Activated CD8-positive, alpha-beta T cell treated with anti-CD3 and anti-CD28 coated beads, Interleukin-2, amount 10 ng/mL, durations not matched to agents 7 days and 5 days (primary cell): ENCODE measurements around the gene HTRA2. TPM values are rescaled to one million over a fixed set of nuclear protein-coding genes. Genes with fewer than 3 reads are reported as not detected.
A peak's percentile ranks its signal among the peaks of the same experiment; 100 is the strongest.

Source experiments
- ATAC-seq: fragments of 150-1000 bp; cut with Tn5 transposase; one replicate; pipeline ENCODE4 v1.10.0; 2021; ENCODE audit warnings: moderate library complexity
- CTCF ChIA-PET: fragments of 350-600 bp; sonication (Branson Sonifier 250); formaldehyde crosslinking; loops from one replicate; lab custom pipeline; 2021; ENCODE audit warnings: antibody characterized with exemption; lab: Charles Lee
- POLR2A ChIA-PET: fragments of 350-600 bp; sonication (Branson Sonifier 250); formaldehyde crosslinking; loops from one replicate; lab custom pipeline; 2021; ENCODE audit warnings: antibody characterized with exemption; lab: Charles Lee
- DNase-seq: peaks from one replicate; pipeline ENCODE4 v3.0.0-alpha.2; 2020
- H3K27ac Mint-ChIP-seq: one replicate; pipeline ENCODE4 v1.8.0; 2021; ENCODE audit warnings: mild to moderate bottlenecking, mixed read lengths
- H3K27me3 Mint-ChIP-seq: one replicate; pipeline ENCODE4 v1.8.0; 2021; ENCODE audit warnings: low read depth, mixed read lengths
- H3K36me3 Mint-ChIP-seq: one replicate; pipeline ENCODE4 v1.8.0; 2021; ENCODE audit warnings: low read depth, mixed read lengths
- H3K4me1 Mint-ChIP-seq: one replicate; pipeline ENCODE4 v1.8.0; 2021; ENCODE audit warnings: low read depth, mixed read lengths
- H3K4me3 Mint-ChIP-seq: one replicate; pipeline ENCODE4 v1.8.0; 2021; ENCODE audit warnings: mild to moderate bottlenecking, mixed read lengths
- H3K9me3 Mint-ChIP-seq: one replicate; pipeline ENCODE4 v1.8.0; 2022; ENCODE audit warnings: mixed read lengths; ENCODE audit not compliant: insufficient read depth
- total RNA-seq, 2 experiments: library from RNA; stranded (reverse); gene quantifications; one replicate each; pipeline ENCODE4 v1.2.3, GENCODE V29; 2021

Gene HTRA2
- total RNA-seq, 2 experiments from 2014 or later, result 48.0 to 49.4 TPM

DNA sequence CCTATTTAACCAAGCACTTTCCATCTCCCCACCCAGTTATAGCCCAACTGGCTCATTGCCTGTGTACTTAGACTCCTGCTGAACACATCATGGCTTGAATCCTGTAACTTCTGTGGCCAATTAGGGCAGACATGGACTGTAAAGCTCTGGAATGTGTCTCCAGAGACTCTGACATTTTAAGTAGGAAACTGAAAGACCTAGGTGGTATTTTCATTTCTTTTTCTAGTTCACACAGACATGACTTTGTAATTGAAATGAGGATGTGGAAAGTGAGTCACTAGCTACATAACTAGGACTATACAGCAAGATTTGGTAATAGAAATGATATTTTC is 37.0 kb downstream of the HTRA2 start:
- CTCF ChIA-PET, result interaction anchor here (1.1 to 16.0 kb wide), 3 partner anchors 9 to 740 kb away, joined by 3 to 231 read pairs (median 3); no protein-coding TSS in a partner anchor
- Mint-ChIP-seq H3K27ac (no peak overlapping the region), H3K27me3 (peaks cover 2% of the 10 kb centered on the region), H3K4me1 (peaks cover 34% of the 10 kb centered on the region), H3K4me3 (no peak overlapping the region), H3K9me3 (no peaks in the 10 kb centered on the region), H3K36me3 (no peaks in the 10 kb centered on the region)
- ATAC-seq (no peak), DNase-seq (no peak)
- POLR2A ChIA-PET, result interaction anchor here (1.2 to 2.5 kb wide), 2 partner anchors 9 to 10 kb away, joined by 4 to 13 read pairs; no protein-coding TSS in a partner anchor

DNA sequence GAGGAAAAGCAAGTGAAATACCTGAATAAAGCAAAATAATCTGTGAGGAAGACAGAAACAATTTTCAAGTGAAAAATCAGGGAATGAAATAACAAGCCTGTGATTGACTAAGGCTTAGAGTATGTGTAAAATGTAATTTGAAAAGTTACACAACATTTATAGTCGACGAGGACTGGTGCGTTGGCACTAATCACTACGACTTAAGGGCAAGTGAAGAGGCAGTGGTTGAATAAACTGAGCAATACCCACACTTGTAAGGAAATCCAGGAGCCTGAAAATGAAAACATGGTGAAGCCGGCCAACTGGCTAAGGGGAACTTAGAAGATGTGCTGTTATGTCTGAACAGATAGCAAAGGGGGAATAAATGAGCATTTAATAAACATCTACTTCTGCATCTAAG is 38.1 kb downstream of the HTRA2 start:
- Mint-ChIP-seq H3K36me3 (no peaks in the 10 kb centered on the region), H3K27ac (no peak overlapping the region), H3K4me1 (peaks cover 22% of the 10 kb centered on the region), H3K4me3 (no peak overlapping the region), H3K9me3 (no peaks in the 10 kb centered on the region), H3K27me3 (no peaks in the 10 kb centered on the region)
- ChIA-PET CTCF (interaction anchor here (1.1 to 16.0 kb wide), 5 partner anchors 8 to 741 kb away, joined by 3 to 231 read pairs (median 4); no protein-coding TSS in a partner anchor), POLR2A (interaction anchor here (2.5 kb wide), 1 partner anchor 12 kb away, joined by 13 read pairs; no protein-coding TSS in a partner anchor)
- ATAC-seq, result no peak
- DNase-seq, result no peak

DNA sequence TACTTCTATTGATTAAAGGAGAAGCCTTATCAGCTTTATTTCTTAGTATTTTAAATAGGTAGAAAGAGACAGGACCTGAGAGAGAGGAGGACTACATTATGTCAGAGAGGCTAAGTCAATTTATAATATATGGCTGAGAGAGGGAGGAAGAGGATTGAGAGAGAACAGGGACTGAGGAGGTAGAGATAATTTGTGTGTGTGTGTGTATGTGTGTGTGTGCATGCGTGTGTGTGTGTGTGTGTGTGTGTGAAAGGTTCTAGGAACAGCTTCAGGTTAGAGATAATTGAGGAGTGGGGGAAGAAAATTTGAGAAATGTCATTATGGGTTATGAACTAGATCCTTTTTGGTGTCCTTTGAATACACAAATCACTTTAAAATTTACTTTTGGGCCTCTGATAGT is 40.0 kb downstream of the HTRA2 start:
- CTCF ChIA-PET, result interaction anchor here (1.5 to 16.0 kb wide), 2 partner anchors 16 to 24 kb away, joined by 4 to 231 read pairs; no protein-coding TSS in a partner anchor
- POLR2A ChIA-PET, result interaction anchor here (1.0 kb wide), 1 partner anchor 14 kb away, joined by 3 read pairs; no protein-coding TSS in a partner anchor
- DNase-seq (no peak), ATAC-seq (no peak)
- Mint-ChIP-seq H3K27me3 (no peaks in the 10 kb centered on the region), H3K4me1 (peaks cover 36% of the 10 kb centered on the region), H3K9me3 (no peaks in the 10 kb centered on the region), H3K27ac (no peak overlapping the region), H3K36me3 (peaks cover 4% of the 10 kb centered on the region), H3K4me3 (no peak overlapping the region)

GRCh38 chr2:74571058-74571457 is 41.3 kb downstream of the HTRA2 start:
- POLR2A ChIA-PET, result interaction anchor here (0.8 kb wide), 1 partner anchor 14 kb away, joined by 3 read pairs; no protein-coding TSS in a partner anchor
- H3K4me3 Mint-ChIP-seq, result no peak overlapping the region
- DNase-seq, result no peak
- H3K27ac Mint-ChIP-seq, result no peak overlapping the region
- peaks cover 36% of the 10 kb centered on the region for H3K4me1 Mint-ChIP-seq
- no peak for ATAC-seq
- CTCF ChIA-PET, result interaction anchor here (16.0 kb wide), 1 partner anchor 15 kb away, joined by 231 read pairs; no protein-coding TSS in a partner anchor
- H3K36me3 Mint-ChIP-seq, result peaks cover 5% of the 10 kb centered on the region
- no peaks in the 10 kb centered on the region for H3K9me3 Mint-ChIP-seq
- H3K27me3 Mint-ChIP-seq, result no peaks in the 10 kb centered on the region

- Mint-ChIP-seq H3K4me3 (no peak overlapping the region), H3K4me1 (peaks cover 40% of the 10 kb centered on the region), H3K27me3 (no peaks in the 10 kb centered on the region), H3K27ac (no peak overlapping the region), H3K9me3 (no peaks in the 10 kb centered on the region), H3K36me3 (peaks cover 5% of the 10 kb centered on the region)
- no peak for DNase-seq
- ChIA-PET CTCF (interaction anchor here (1.0 to 16.0 kb wide), 2 partner anchors 14 to 41 kb away, joined by 3 to 231 read pairs; no protein-coding TSS in a partner anchor), POLR2A (no interaction called here)
- ATAC-seq, result no peak
Measured at GRCh38 chr2:74572178-74572925, 42.6 kb downstream of the HTRA2 start.

DNA sequence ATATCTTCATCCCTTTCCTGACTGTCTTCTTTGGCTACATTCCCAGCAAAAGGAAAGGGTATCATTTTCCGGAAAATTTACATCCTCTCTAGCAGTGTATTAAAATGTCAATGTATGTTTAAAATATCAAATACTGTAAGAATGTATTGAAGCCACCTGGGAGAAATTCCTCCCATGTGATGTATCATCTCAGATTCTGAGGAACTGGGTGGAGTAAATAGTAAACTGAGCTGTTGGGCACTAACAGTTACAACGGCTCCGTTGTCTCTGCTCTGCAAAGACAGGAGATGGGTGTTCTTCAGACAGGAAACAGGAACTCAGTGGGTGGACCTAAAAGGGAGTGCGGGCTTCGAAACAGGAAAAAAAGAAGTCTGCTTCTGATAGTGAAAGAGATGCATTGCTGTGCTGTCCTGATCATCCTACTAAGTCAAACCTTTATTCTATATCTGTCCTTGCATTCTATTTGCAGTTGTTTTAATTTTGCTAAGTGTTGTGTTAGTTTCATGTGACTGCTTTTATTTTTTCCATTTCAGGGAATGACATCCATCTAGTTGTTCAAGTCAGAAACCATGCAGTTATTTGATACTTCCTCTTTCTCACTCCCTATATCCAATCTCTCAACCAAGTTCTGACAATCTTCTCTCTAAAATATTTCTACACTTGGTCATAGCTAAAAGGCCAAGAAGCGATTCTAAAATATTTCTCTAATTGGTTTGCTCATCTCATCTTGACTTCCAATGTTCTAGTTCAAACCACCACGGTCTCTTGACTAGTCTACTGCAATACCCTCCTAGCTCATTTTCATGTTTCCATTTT is 44.2 kb downstream of the HTRA2 start:
- ATAC-seq (peak; percentile 89), DNase-seq (peak; percentile 48)
- POLR2A ChIA-PET, result interaction anchor here (0.6 to 1.4 kb wide), 4 partner anchors 16 to 754 kb away, joined by 3 to 4 read pairs (median 4); partner anchors contain the start of gene LOXL3
- peak overlapping the region; percentile 50 for H3K4me3 Mint-ChIP-seq
- no peaks in the 10 kb centered on the region for H3K27me3 Mint-ChIP-seq
- CTCF ChIA-PET, result interaction anchor here (1.1 to 16.0 kb wide), 5 partner anchors 12 to 91 kb away, joined by 3 to 231 read pairs (median 6); partner anchors contain the start of genes CCDC142 and TTC31
- H3K9me3 Mint-ChIP-seq, result no peaks in the 10 kb centered on the region
- peaks cover 5% of the 10 kb centered on the region for H3K36me3 Mint-ChIP-seq
- peak overlapping the region; percentile 80 for H3K27ac Mint-ChIP-seq
- peaks cover 32% of the 10 kb centered on the region for H3K4me1 Mint-ChIP-seq

DNA sequence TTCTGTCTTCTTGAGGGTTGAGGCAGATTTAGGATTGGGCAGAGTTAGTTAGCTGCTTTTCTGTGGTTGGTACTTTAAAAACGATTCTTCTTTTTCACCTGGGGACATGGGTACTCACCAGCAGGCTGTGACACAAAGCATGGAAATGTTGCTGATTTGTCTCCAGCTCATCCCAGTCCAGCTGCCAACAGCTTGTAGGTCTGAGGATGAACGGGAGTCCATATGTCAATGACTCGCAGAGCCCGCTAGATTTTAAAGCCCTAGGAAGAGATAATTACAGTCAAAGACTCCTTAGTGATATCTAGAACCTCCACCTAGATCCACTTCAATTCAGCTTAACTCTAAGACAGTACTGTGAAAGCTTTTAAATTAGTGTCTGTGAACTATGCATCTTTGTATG is 45.6 kb downstream of the HTRA2 start:
- Mint-ChIP-seq H3K9me3 (no peaks in the 10 kb centered on the region), H3K4me1 (peaks cover 32% of the 10 kb centered on the region), H3K27ac (no peak overlapping the region), H3K27me3 (peaks cover 4% of the 10 kb centered on the region), H3K36me3 (peaks cover 5% of the 10 kb centered on the region), H3K4me3 (no peak overlapping the region)
- DNase-seq, result no peak
- POLR2A ChIA-PET, result interaction anchor here (0.8 kb wide), 1 partner anchor 77 kb away, joined by 4 read pairs; no protein-coding TSS in a partner anchor
- CTCF ChIA-PET, result interaction anchor here (1.2 to 16.0 kb wide), 5 partner anchors 8 to 92 kb away, joined by 3 to 231 read pairs (median 6); partner anchors contain the start of genes CCDC142 and TTC31
- ATAC-seq, result no peak

DNA sequence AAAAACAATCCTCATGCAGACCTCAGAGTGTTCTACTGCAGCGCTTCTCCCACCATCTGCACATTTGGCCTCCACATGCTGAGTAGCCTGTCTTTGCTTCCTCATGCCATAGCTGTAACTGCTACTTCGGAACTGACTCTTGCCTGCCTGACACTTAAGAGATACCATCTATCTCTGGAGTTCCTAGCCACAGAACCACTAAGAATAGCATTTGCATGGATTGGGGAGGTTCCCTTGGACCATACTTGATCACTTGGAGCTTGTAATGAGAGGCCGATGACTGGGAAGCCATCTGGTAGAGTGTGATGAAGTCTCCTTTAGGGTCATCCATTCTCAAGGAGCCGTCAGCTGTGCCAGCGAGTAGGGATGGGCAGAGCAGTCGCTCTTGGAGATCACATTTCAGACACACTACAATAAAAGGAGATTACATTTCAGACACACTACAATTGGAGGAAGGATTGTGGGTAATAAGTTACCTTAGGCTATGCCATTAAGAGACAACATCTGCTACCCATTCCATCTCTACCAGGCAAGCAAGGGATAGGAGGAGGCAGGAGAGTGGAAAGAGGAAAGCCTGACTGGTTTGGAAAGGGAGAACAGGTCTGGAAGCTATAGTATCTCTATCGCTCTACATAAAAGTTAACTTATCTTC is 46.6 kb downstream of the HTRA2 start:
- DNase-seq (no peak), ATAC-seq (no peak)
- Mint-ChIP-seq H3K4me1 (peaks cover 32% of the 10 kb centered on the region), H3K27ac (no peak overlapping the region), H3K9me3 (no peaks in the 10 kb centered on the region), H3K36me3 (peaks cover 5% of the 10 kb centered on the region), H3K4me3 (no peak overlapping the region), H3K27me3 (peaks cover 7% of the 10 kb centered on the region)
- CTCF ChIA-PET, result interaction anchor here (1.0 to 16.0 kb wide), 5 partner anchors 9 to 94 kb away, joined by 3 to 231 read pairs (median 3); partner anchors contain the start of genes CCDC142 and TTC31
- POLR2A ChIA-PET, result interaction anchor here (0.8 to 1.9 kb wide), 3 partner anchors 25 to 78 kb away, joined by 4 to 5 read pairs (median 4); no protein-coding TSS in a partner anchor

DNA sequence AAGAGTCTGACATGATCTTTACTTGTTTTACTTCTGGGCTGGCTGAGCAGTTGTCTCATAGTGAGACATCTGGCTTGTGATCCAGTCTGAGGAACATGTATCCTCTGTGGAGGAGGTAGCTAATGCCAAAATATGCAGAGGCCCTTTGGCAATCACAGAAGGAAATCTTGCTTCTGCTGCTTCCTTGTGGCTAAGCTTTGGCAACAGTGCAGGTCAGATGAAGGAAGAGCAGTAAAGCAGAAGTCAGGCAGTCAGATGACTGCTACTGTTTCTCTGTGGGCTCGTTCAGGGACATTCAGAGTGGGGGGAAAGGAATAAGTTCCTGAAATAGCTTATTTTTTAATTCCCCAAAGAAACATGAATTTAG is 47.1 kb downstream of the HTRA2 start:
- no peak overlapping the region for H3K27ac Mint-ChIP-seq
- POLR2A ChIA-PET, result interaction anchor here (1.2 to 1.9 kb wide), 2 partner anchors 26 to 46 kb away, joined by 4 to 5 read pairs; no protein-coding TSS in a partner anchor
- H3K27me3 Mint-ChIP-seq, result peaks cover 7% of the 10 kb centered on the region

GRCh38 chr2:74577448-74577847 is 47.7 kb downstream of the HTRA2 start:
- Mint-ChIP-seq H3K4me1 (peaks cover 32% of the 10 kb centered on the region), H3K36me3 (peaks cover 5% of the 10 kb centered on the region), H3K4me3 (no peak overlapping the region), H3K27me3 (peaks cover 7% of the 10 kb centered on the region), H3K9me3 (no peaks in the 10 kb centered on the region), H3K27ac (no peak overlapping the region)
- CTCF ChIA-PET, result interaction anchor here (0.7 to 16.0 kb wide), 6 partner anchors 8 to 95 kb away, joined by 3 to 231 read pairs (median 4); partner anchors contain the start of genes CCDC142, LBX2 and TTC31
- POLR2A ChIA-PET, result interaction anchor here (1.2 to 1.9 kb wide), 2 partner anchors 26 to 47 kb away, joined by 4 to 5 read pairs; no protein-coding TSS in a partner anchor
- ATAC-seq (no peak), DNase-seq (no peak)

More for the DNA sequence above, 47.1 kb downstream of the HTRA2 start:
- Mint-ChIP-seq H3K36me3 (peaks cover 5% of the 10 kb centered on the region), H3K4me3 (no peak overlapping the region), H3K9me3 (no peaks in the 10 kb centered on the region), H3K4me1 (peaks cover 32% of the 10 kb centered on the region)
- CTCF ChIA-PET, result interaction anchor here (0.7 to 16.0 kb wide), 7 partner anchors 9 to 94 kb away, joined by 3 to 231 read pairs (median 3); partner anchors contain the start of genes CCDC142, LBX2 and TTC31
- no peak for ATAC-seq
- no peak for DNase-seq
